Thyroid gland (tissue), 4 donors: ENCODE data around the gene GRIK4.

Source experiments
- CTCF ChIP-seq, 6 experiments: fragments of 200-600 bp in 3 of 6; fragments of 450-650 bp in 3 of 6; sonication (generic) in 3 of 6; IDR thresholded peaks; one replicate each; pipeline ENCODE4 v1.5.1; 2016 to 2019; ENCODE audit warnings: antibody characterized with exemption in 6 of 6, mild to moderate bottlenecking in 2 of 6, inconsistent platforms in 1 of 6, moderate library complexity in 1 of 6
- POLR2A ChIP-seq, 2 donors: fragments of 450-650 bp; IDR thresholded peaks; one replicate each; pipeline ENCODE4 v1.6.1; 2017; ENCODE audit warnings: antibody characterized with exemption in 2 of 2, mild to moderate bottlenecking in 2 of 2, moderate library complexity in 1 of 2

GRCh38 chr11:120501976-120502755 lies 9.4 kb upstream of the GRIK4 start:
- no peak for TF ChIP-seq CTCF (IDR thresholded peaks at IDR 0.05)
- no peak for TF ChIP-seq POLR2A (IDR thresholded peaks at IDR 0.05)
